HCT116 (cell line): ENCODE measurements around the gene CDH23.

ENCODE experiments used
- EGR1 ChIP-seq: IDR thresholded peaks from 2 replicates; pipeline ENCODE4 v1.6.1; 2012; ENCODE audit warnings: low read depth
- EZH2 ChIP-seq: fragments of 200-600 bp; sonication (generic); IDR thresholded peaks from 2 replicates; pipeline ENCODE4 v1.6.1; 2017; ENCODE audit warnings: antibody characterized with exemption, mixed run types
- EZH2phosphoT487 ChIP-seq: fragments of 200-600 bp; IDR thresholded peaks from 2 replicates; pipeline ENCODE4 v1.6.1; 2018; ENCODE audit warnings: antibody characterized with exemption, borderline replicate concordance
- JUND ChIP-seq: IDR thresholded peaks from 2 replicates; pipeline ENCODE4 v1.6.1; 2012
- POLR2A ChIP-seq: IDR thresholded peaks from 2 replicates; pipeline ENCODE4 v1.7.0; 2011; ENCODE audit warnings: borderline replicate concordance; ENCODE audit not compliant: insufficient read depth, insufficient read length; ENCODE audit errors: extremely low read depth
- RAD21 ChIP-seq: IDR thresholded peaks from 2 replicates; pipeline ENCODE4 v1.6.1; 2012; ENCODE audit warnings: low read depth, mild to moderate bottlenecking
- REST ChIP-seq: IDR thresholded peaks from 2 replicates; pipeline ENCODE4 v1.6.1; 2012; ENCODE audit warnings: low read depth
- SRF ChIP-seq: IDR thresholded peaks from 2 replicates; pipeline ENCODE4 v1.6.1; 2012; ENCODE audit warnings: low read depth
- YY1 ChIP-seq: IDR thresholded peaks from 2 replicates; pipeline ENCODE4 v1.6.1; 2011; ENCODE audit warnings: low read length, low read depth, moderate library complexity, mild to moderate bottlenecking; ENCODE audit not compliant: insufficient replicate concordance; ENCODE audit errors: extremely low read depth
- TF ChIP-seq, protein P1 (sequence below), 3 experiments: fragments of 200-600 bp in 1 of 3; sonication (generic) in 1 of 3; IDR thresholded peaks in 2 of 3; conservative IDR thresholded peaks in 1 of 3; 2 replicates each; pipeline ENCODE4 v1.5.1; 2012 to 2017; ENCODE audit warnings: low read depth in 2 of 3, low read length in 2 of 3, antibody characterized with exemption in 1 of 3, borderline replicate concordance in 1 of 3, control low read depth in 1 of 3, mild to moderate bottlenecking in 1 of 3, mixed read lengths in 1 of 3, mixed run types in 1 of 3, moderate library complexity in 1 of 3; ENCODE audit not compliant: insufficient read depth in 1 of 3

- TF ChIP-seq EGR1 (no peak), POLR2A (no peak), JUND (no peak), RAD21 (no peak), EZH2phosphoT487 (no peak), YY1 (no peak), REST (no peak), EZH2 (no peak), SRF (no peak)
- TF ChIP-seq, protein P1, sequence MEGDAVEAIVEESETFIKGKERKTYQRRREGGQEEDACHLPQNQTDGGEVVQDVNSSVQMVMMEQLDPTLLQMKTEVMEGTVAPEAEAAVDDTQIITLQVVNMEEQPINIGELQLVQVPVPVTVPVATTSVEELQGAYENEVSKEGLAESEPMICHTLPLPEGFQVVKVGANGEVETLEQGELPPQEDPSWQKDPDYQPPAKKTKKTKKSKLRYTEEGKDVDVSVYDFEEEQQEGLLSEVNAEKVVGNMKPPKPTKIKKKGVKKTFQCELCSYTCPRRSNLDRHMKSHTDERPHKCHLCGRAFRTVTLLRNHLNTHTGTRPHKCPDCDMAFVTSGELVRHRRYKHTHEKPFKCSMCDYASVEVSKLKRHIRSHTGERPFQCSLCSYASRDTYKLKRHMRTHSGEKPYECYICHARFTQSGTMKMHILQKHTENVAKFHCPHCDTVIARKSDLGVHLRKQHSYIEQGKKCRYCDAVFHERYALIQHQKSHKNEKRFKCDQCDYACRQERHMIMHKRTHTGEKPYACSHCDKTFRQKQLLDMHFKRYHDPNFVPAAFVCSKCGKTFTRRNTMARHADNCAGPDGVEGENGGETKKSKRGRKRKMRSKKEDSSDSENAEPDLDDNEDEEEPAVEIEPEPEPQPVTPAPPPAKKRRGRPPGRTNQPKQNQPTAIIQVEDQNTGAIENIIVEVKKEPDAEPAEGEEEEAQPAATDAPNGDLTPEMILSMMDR (IDR thresholded peaks at IDR 0.05 in 2 of 3, conservative IDR thresholded peaks at IDR 0.05 in 1 of 3; ENCODE audit: borderline replicate concordance in 1 of 3, insufficient read depth in 1 of 3, low read depth in 2 of 3, low read length in 2 of 3): no peak
These were observed 5.6 kb upstream of the CDH23 start for GRCh38 chr10:71390921-71391690.
